MCF 10A (cell line): ENCODE data around the gene CACNA1C. TPM values are rescaled to one million over a fixed set of nuclear protein-coding genes. Genes with fewer than 3 reads are reported as not detected.

ENCODE experiments used
- BruUV-seq: library from RNA; stranded (reverse); fragments of 400-500 nt; replicated peaks from 2 replicates; lab custom pipeline; 2021; lab: Mats Ljungman, UMichigan
- CTCF ChIA-PET: fragments of 300-600 bp; sonication (Branson Sonifier 250); formaldehyde crosslinking; extraction: SDS; loops from one replicate; lab custom pipeline; 2021; ENCODE audit warnings: antibody characterized with exemption, inconsistent platforms; lab: Yijun Ruan, JAX
- POLR2A ChIA-PET: fragments of 300-600, 350-650 bp; sonication (Branson Sonifier 250); formaldehyde crosslinking; extraction: SDS; loops from one replicate; lab custom pipeline; 2020; ENCODE audit warnings: antibody characterized with exemption, inconsistent platforms; lab: Yijun Ruan, JAX
- DNase-seq: peaks from one replicate; pipeline ENCODE4 v3.0.0-alpha.2; 2018; ENCODE audit not compliant: unreplicated experiment
- H3K27ac Mint-ChIP-seq: one replicate; pipeline ENCODE4 v1.8.0; 2022; ENCODE audit warnings: mild to moderate bottlenecking, low read depth, mixed read lengths; ENCODE audit not compliant: unreplicated experiment
- H3K27me3 Mint-ChIP-seq: one replicate; pipeline ENCODE4 v1.8.0; 2022; ENCODE audit warnings: mixed read lengths; ENCODE audit not compliant: insufficient read depth, unreplicated experiment
- H3K36me3 Mint-ChIP-seq: one replicate; pipeline ENCODE4 v1.8.0; 2022; ENCODE audit warnings: mild to moderate bottlenecking, moderate library complexity, mixed read lengths; ENCODE audit not compliant: insufficient read depth, unreplicated experiment
- H3K4me1 Mint-ChIP-seq: one replicate; pipeline ENCODE4 v1.8.0; 2022; ENCODE audit warnings: mixed read lengths; ENCODE audit not compliant: insufficient read depth, unreplicated experiment
- H3K4me3 Mint-ChIP-seq: one replicate; pipeline ENCODE4 v1.8.0; 2022; ENCODE audit warnings: mild to moderate bottlenecking, moderate library complexity, mixed read lengths; ENCODE audit not compliant: unreplicated experiment
- H3K9me3 Mint-ChIP-seq: one replicate; pipeline ENCODE4 v1.8.0; 2022; ENCODE audit warnings: mixed read lengths; ENCODE audit not compliant: unreplicated experiment
- intact Hi-C: fragments of 100-400 bp; cut with micrococcal nuclease; formaldehyde crosslinking; loops from 2 replicates; pipeline ENCODE4 v1.14.1; 2022
- total RNA-seq: library from RNA; stranded (reverse); gene quantifications from 2 replicates; pipeline ENCODE4 v1.2.3, GENCODE V29; 2022
- TF ChIP-seq, protein P1 (sequence below): fragments of 200-600 bp; IDR thresholded peaks from one replicate; pipeline ENCODE4 v1.8.0; 2022; ENCODE audit warnings: antibody characterized with exemption, mild to moderate bottlenecking; ENCODE audit not compliant: unreplicated experiment

Gene CACNA1C
- total RNA-seq, 1 experiment from 2014 or later, result not detected

DNA sequence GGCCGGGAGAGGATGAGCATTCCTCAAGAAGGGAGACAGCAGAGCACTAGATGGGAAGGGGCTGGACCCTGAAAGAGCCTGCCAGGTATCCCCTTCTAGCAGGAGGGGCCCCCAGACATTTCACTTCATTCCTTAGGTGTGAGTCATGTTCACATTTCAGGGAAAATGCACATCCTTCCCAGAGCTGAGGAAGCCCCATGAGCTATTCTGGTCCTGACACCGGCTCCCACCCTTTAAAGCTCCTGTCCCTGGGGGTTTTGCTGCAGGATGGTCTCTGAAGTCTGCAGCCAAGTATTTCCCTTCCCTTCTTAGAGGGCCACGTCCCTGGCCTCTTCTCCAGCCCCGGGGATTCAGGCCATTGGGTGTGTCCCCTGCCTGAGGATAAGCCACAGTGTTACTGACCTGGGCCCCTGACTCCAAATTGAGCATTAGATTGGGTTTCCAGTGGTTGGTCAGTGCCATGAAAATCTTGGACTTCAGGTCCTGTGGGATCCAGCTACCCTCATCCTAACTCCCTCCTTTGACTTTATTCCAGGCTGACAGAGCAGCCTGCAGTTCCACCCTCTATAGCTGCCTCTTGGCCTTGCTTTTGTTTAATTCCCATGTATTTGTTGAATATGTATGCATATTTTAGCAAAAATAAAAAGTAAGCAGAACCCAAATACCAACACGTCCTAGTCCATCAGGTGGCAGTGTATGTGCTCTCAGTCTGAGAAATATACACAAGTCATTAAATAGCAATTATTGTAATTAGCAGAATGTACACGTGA lies 267.1 kb downstream of the CACNA1C start:
- intact Hi-C loops, result no loop called here
- POLR2A ChIA-PET, result interaction anchor here (0.9 to 1.0 kb wide), 2 partner anchors 10 to 321 kb away, joined by 3 read pairs; no protein-coding TSS in a partner anchor
- Mint-ChIP-seq H3K27ac (no peak overlapping the region), H3K27me3 (peaks cover 33% of the 10 kb centered on the region), H3K4me3 (no peak overlapping the region), H3K4me1 (no peaks in the 10 kb centered on the region), H3K36me3 (peaks cover 11% of the 10 kb centered on the region), H3K9me3 (no peaks in the 10 kb centered on the region)
- BruUV-seq, result no TSS peak
- TF ChIP-seq, protein P1, sequence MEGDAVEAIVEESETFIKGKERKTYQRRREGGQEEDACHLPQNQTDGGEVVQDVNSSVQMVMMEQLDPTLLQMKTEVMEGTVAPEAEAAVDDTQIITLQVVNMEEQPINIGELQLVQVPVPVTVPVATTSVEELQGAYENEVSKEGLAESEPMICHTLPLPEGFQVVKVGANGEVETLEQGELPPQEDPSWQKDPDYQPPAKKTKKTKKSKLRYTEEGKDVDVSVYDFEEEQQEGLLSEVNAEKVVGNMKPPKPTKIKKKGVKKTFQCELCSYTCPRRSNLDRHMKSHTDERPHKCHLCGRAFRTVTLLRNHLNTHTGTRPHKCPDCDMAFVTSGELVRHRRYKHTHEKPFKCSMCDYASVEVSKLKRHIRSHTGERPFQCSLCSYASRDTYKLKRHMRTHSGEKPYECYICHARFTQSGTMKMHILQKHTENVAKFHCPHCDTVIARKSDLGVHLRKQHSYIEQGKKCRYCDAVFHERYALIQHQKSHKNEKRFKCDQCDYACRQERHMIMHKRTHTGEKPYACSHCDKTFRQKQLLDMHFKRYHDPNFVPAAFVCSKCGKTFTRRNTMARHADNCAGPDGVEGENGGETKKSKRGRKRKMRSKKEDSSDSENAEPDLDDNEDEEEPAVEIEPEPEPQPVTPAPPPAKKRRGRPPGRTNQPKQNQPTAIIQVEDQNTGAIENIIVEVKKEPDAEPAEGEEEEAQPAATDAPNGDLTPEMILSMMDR, result no peak
- DNase-seq, result no peak
- CTCF ChIA-PET, result interaction anchor here (0.6 to 1.6 kb wide), 3 partner anchors 22 to 686 kb away, joined by 3 to 4 read pairs (median 4); no protein-coding TSS in a partner anchor

DNA sequence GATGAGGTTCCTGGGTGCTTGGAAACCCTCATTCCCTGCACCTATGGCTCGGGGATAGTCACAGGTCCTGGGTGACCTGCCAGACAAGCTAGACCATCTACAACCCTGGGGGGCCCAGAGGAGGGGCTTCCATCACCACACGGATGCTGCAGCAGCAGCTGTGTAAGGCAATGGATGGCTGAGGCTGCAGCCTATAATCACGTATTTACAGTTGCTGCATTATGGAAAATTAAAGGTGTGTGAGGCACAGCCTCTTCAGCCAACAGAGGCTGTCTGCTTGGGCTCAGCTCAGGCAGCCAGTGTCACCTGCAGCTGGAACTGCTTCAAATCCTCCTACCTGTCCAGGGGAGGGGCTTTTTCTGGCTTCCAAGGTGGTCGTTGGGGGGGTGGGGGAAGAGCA lies 268.1 kb downstream of the CACNA1C start:
- no peak overlapping the region for H3K4me3 Mint-ChIP-seq
- no peaks in the 10 kb centered on the region for H3K9me3 Mint-ChIP-seq
- intact Hi-C loops, result no loop called here
- DNase-seq, result no peak
- no peak overlapping the region for H3K27ac Mint-ChIP-seq
- H3K27me3 Mint-ChIP-seq, result peaks cover 42% of the 10 kb centered on the region
- peaks cover 11% of the 10 kb centered on the region for H3K36me3 Mint-ChIP-seq
- ChIA-PET CTCF (interaction anchor here (1.5 to 1.6 kb wide), 2 partner anchors 10 to 30 kb away, joined by 4 to 5 read pairs; no protein-coding TSS in a partner anchor), POLR2A (interaction anchor here (0.7 to 0.9 kb wide), 2 partner anchors 74 to 320 kb away, joined by 3 to 4 read pairs; no protein-coding TSS in a partner anchor)
- TF ChIP-seq, protein P1, result no peak
- no peaks in the 10 kb centered on the region for H3K4me1 Mint-ChIP-seq
- no TSS peak for BruUV-seq

DNA sequence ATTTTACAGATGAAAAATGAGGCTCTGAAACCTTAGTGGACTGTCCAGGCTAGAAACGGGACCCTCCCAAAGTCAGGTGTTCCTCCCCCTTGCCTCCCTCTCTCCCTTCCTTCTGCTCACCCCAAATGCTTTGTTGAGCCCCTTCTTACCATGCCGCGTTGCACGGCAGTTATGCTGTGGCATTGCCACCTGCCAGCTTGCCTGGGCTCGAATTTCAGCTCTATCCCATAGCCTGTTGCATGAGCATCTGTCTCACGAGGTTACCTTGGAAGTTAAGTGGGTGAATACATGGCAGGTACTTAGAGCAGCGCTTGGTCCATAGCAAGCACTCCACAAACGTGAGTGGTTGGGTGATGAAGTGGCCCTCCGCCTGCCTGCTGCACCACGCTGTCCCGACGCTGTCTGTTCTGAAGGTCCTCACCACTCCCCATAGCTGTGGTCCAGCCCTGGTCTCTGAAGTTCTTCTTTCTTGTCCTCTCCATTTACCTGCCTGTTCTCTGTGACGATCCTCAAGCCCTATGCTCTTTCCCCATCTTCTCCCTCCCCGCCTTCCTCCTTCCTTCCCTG lies 269.9 kb downstream of the CACNA1C start:
- ChIA-PET CTCF (interaction anchor here (1.5 kb wide), 1 partner anchor 9 kb away, joined by 5 read pairs; no protein-coding TSS in a partner anchor), POLR2A (interaction anchor here (1.0 kb wide), 1 partner anchor 12 kb away, joined by 3 read pairs; no protein-coding TSS in a partner anchor)
- peaks cover 11% of the 10 kb centered on the region for H3K36me3 Mint-ChIP-seq
- DNase-seq, result no peak
- no peak overlapping the region for H3K27ac Mint-ChIP-seq
- BruUV-seq, result no TSS peak
- H3K4me1 Mint-ChIP-seq, result no peaks in the 10 kb centered on the region
- no peaks in the 10 kb centered on the region for H3K9me3 Mint-ChIP-seq
- no peak overlapping the region for H3K4me3 Mint-ChIP-seq
- peaks cover 60% of the 10 kb centered on the region for H3K27me3 Mint-ChIP-seq
- TF ChIP-seq, protein P1, result no peak
- intact Hi-C loops, result no loop called here
